Nephron progenitor cell (in vitro differentiated cells): ENCODE data around the gene IL13.
"Not testable (repeated sequence)": the region's sequence is repeated elsewhere in the genome, so short reads cannot be mapped to it uniquely, and the experiment has no call there.

Experiments used
- DNase-seq: peaks from one replicate; pipeline ENCODE4 v3.0.0; 2021
- H3K27ac Mint-ChIP-seq: 2 replicates; pipeline ENCODE4 v1.8.0; 2021; ENCODE audit warnings: mild to moderate bottlenecking, moderate library complexity, mixed read lengths
- H3K27me3 Mint-ChIP-seq: 2 replicates; pipeline ENCODE4 v1.8.0; 2021; ENCODE audit warnings: mild to moderate bottlenecking, low read depth, mixed read lengths; ENCODE audit not compliant: poor library complexity
- H3K36me3 Mint-ChIP-seq: 2 replicates; pipeline ENCODE4 v1.8.0; 2021; ENCODE audit warnings: low read depth, mixed read lengths
- H3K4me1 Mint-ChIP-seq: 2 replicates; pipeline ENCODE4 v1.8.0; 2021; ENCODE audit warnings: mixed read lengths
- H3K4me3 Mint-ChIP-seq: 2 replicates; pipeline ENCODE4 v1.8.0; 2021; ENCODE audit warnings: mild to moderate bottlenecking, moderate library complexity, mixed read lengths
- H3K9me3 Mint-ChIP-seq: 2 replicates; pipeline ENCODE4 v1.8.0; 2021; ENCODE audit warnings: mild to moderate bottlenecking, moderate library complexity, mixed read lengths
- TF ChIP-seq, protein P1 (sequence below): fragments of 200-600 bp; sonication (generic); IDR thresholded peaks from 2 replicates; pipeline ENCODE4 v1.5.0; 2021; ENCODE audit warnings: antibody characterized with exemption

IL13 gene

DNA sequence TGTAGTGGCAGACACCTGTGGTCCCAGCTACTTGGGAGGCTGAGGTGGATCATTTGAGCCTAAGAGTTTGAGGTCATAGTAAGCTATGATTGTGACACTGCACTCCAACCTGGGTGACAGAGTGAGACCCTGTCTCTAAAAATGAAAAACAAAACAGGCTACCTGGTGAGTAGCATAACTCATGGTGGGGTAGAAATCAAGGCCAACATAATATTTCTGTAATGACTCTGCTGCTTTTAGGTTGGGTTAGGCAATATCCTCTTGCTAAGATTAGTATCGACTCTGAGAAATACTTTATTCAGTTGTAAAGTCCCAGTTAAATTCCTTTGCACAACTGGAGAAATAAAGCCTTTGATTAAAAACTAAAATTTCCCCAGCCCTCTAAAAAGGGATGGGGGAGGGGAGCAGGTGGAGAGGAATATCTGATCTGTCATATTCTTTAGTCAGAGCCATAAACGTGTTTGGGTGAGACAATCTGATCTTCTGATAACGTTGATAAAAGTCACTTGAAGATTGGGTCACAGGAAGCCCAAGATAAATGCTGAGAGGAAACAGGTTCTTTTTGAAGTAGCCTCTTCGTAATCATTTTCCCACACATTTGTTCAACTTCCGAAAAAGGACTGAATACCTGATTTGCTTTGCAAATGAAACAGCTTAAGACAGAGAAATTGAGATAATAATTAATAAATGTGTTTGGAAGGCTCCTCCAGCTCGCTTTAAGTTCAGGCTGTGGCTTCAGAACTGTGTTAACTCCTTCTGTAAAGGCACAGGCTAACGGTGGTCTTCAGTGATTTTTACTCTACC is 30.8 kb downstream of the IL13 start:
- no peak for DNase-seq
- Mint-ChIP-seq H3K4me3 (no peak overlapping the region), H3K9me3 (no peaks in the 10 kb centered on the region), H3K27ac (no peak overlapping the region), H3K4me1 (peaks cover 8% of the 10 kb centered on the region), H3K27me3 (peaks cover 7% of the 10 kb centered on the region), H3K36me3 (peaks cover 15% of the 10 kb centered on the region)
- TF ChIP-seq, protein P1, sequence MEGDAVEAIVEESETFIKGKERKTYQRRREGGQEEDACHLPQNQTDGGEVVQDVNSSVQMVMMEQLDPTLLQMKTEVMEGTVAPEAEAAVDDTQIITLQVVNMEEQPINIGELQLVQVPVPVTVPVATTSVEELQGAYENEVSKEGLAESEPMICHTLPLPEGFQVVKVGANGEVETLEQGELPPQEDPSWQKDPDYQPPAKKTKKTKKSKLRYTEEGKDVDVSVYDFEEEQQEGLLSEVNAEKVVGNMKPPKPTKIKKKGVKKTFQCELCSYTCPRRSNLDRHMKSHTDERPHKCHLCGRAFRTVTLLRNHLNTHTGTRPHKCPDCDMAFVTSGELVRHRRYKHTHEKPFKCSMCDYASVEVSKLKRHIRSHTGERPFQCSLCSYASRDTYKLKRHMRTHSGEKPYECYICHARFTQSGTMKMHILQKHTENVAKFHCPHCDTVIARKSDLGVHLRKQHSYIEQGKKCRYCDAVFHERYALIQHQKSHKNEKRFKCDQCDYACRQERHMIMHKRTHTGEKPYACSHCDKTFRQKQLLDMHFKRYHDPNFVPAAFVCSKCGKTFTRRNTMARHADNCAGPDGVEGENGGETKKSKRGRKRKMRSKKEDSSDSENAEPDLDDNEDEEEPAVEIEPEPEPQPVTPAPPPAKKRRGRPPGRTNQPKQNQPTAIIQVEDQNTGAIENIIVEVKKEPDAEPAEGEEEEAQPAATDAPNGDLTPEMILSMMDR, result no peak

GRCh38 chr5:132689513-132689912 is 31.5 kb downstream of the IL13 start:
- H3K9me3 Mint-ChIP-seq, result no peaks in the 10 kb centered on the region
- no peak for DNase-seq
- peaks cover 15% of the 10 kb centered on the region for H3K36me3 Mint-ChIP-seq

DNA sequence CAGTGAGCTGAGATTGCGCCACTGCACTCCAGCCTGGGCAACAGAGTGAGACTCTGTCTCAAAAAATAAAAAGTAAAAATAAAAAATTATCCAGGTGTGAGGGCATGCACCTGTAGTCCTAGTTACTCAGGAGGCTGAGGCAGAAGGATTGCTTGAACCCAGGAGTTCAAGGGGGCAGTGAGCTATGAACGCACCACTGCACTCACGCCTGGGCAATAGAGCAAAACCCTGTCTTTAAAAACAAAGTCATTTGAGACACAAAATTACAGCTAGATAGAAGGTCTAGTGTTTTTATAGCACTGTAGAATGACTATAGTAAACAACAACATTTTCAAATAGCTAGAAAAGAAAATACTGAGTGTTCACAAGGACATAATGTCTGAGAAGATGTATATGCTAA is 32.2 kb downstream of the IL13 start:
- Mint-ChIP-seq H3K4me3 (no peak overlapping the region), H3K9me3 (no peaks in the 10 kb centered on the region), H3K4me1 (peaks cover 8% of the 10 kb centered on the region), H3K36me3 (peaks cover 15% of the 10 kb centered on the region), H3K27me3 (peaks cover 7% of the 10 kb centered on the region), H3K27ac (no peak overlapping the region)
- DNase-seq, result no peak
- TF ChIP-seq, protein P1, result no peak

More at GRCh38 chr5:132689513-132689912, 31.5 kb downstream of the IL13 start:
- Mint-ChIP-seq H3K4me1 (peaks cover 8% of the 10 kb centered on the region), H3K4me3 (no peak overlapping the region), H3K27me3 (peaks cover 7% of the 10 kb centered on the region), H3K27ac (peak overlapping the region; percentile 69)
- TF ChIP-seq, protein P1, result no peak

GRCh38 chr5:132691755-132692631 is 34.0 kb downstream of the IL13 start:
- H3K27me3 Mint-ChIP-seq, H3K4me1 Mint-ChIP-seq, H3K4me3 Mint-ChIP-seq, H3K27ac Mint-ChIP-seq, H3K9me3 Mint-ChIP-seq, DNase-seq: not testable (repeated sequence)
- H3K36me3 Mint-ChIP-seq, result peaks cover 15% of the 10 kb centered on the region

DNA sequence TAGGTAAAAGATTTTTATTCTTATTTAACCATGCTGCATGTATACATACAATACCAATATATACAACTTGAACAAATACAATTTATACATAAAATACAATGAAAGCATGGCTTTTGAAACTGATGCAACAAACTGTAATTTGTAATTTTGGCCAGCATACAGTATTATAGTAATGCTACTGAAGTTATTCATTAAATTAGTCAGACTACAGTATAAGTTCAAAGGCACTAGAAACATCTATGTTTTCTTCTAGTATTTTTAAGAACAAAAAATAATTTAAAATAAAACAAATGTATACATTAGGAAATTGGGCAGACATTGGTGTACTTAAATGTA is 34.6 kb downstream of the IL13 start:
- Mint-ChIP-seq H3K9me3 (no peaks in the 10 kb centered on the region), H3K36me3 (peaks cover 18% of the 10 kb centered on the region), H3K4me3 (no peak overlapping the region), H3K27ac (no peak overlapping the region), H3K27me3 (no peaks in the 10 kb centered on the region), H3K4me1 (peaks cover 8% of the 10 kb centered on the region)
- TF ChIP-seq, protein P1, result no peak
- no peak for DNase-seq

DNA sequence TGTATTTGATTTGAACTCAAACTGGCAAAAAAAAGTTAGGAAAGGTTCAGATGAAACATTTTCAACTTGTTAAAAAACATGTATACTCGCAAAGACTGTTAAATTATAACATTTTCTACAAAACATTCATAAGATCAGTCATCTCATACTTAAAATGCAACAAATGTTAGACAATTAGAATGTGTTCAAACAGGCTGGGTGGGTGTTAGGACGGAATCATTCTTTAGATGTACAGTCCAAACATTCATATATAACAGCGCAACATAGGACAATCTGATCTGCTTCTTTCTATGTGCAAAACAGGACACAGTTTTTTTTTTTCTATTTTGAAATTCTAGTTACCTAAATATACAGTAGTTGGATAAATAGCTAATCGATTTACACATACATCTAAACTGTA is 38.0 kb downstream of the IL13 start:
- no peak for DNase-seq
- Mint-ChIP-seq H3K4me1 (no peaks in the 10 kb centered on the region), H3K36me3 (peaks cover 43% of the 10 kb centered on the region), H3K27me3 (no peaks in the 10 kb centered on the region), H3K9me3 (no peaks in the 10 kb centered on the region), H3K4me3 (no peak overlapping the region), H3K27ac (no peak overlapping the region)
- TF ChIP-seq, protein P1, result no peak
